GM19324 (cell line): ENCODE data around the gene RFX5.
"Not testable (repeated sequence)": the region's sequence is repeated elsewhere in the genome, so short reads cannot be mapped to it uniquely, and the experiment has no call there.

Experiments
- ATAC-seq: cut with Tn5 transposase; IDR thresholded peaks from one replicate; pipeline ENCODE4 v1.9.1; 2021; ENCODE audit warnings: mild to moderate bottlenecking, moderate library complexity; ENCODE audit not compliant: unreplicated experiment, low FRiP score

Gene RFX5

DNA sequence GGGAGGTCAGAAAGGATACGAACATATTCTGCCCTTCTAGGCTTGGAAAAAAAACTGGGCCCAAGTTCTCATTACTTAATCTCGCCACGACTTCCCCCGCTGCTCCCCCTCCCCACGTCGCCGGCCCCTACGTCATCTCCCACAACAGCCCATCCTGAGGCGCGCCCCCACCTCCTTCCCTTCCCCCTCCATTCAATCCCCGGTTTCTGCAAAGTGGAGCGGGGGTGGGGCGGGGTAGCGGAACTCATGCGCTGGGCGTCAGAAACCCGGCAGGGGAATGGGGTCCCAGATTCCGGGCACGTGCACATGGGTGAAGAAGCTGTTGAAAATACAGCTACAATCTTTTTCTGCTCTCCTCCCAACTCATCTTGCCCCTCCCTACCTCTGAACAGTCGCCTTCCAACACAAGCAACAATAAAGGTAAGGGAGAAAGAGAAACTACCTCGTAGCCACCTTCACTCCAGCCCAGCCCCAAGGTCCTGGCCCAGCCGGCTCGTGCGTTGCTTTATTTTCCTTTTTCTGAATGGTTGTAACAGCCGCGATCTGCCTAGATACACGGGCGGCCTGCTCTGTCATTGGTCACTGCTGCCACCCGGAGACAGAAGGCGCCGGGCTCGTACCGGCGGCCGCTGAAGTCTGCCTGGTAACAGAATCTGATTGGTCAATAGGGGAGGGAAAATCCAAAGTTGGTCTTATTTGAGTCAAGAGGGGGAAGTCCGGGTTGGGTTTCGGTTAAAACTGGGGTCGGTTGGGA lies at the start of gene RFX5:
TSS of gene RFX5 (minus strand) at position 484 of the 754 bp plus-strand sequence. CDS start 932 bp downstream, outside the sequence.
- peak; percentile 97 for ATAC-seq

DNA sequence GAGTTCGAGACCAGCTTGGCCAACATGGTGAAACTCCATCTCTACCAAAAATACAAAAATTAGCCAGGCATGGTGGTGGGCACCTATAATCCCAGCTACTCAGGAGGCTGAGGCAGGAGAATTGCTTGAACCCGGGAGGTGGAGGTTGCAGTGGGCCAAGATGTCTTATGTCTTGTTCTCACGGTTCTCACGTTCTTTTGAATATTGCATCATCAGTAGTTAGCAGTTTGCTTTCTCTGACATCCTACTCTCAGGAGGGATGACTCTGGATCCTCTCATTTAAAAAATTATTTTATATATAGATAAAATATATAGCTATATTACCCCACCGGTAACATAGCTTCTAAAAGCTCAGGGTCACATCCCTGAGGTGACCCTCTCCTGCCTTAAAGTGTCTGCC lies 49.2 kb upstream of the RFX5 start:
- ATAC-seq, result not testable (repeated sequence)

DNA sequence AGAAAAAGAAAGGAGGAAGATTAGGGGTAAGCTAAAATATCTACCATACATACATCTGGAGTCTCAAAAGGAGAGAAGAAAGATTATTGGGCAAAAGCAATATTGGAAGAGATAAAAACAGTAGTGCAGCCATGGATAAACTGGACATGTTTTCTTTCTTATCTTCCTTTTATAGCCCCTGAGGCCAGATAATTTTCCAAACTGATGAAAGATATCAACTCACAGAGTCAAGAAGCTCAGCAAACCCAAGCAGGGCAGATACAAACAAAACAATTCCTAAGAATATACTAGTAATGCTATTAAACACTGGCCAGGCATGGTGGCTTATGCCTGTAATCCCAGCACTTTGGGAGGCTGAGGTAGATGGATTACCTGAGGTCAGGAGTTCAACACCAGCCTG lies 46.5 kb upstream of the RFX5 start:
- no peak for ATAC-seq

DNA sequence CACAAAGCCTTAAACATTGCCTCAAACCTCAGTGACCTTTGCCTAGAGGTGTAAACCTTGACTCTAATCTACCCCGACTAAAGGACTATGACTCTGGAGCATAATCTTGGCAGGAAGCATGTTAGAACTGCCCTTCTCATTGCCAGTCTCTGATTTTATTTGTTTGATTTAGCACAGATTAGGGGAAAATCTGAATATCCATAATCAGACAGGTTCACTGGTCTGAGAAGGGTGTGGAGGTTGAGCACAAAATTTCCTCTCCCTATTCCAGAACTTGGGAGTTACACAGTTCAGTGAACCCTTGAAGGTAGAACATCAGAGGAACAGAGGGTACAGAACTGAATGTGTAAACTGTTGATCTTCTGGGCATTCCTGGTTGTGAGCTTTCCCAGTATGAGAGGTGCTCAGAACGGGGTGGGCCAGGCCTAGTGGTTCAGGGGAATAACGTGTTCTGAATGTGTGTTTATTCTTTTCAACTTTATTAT lies 44.1 kb upstream of the RFX5 start:
- ATAC-seq, result no peak

DNA sequence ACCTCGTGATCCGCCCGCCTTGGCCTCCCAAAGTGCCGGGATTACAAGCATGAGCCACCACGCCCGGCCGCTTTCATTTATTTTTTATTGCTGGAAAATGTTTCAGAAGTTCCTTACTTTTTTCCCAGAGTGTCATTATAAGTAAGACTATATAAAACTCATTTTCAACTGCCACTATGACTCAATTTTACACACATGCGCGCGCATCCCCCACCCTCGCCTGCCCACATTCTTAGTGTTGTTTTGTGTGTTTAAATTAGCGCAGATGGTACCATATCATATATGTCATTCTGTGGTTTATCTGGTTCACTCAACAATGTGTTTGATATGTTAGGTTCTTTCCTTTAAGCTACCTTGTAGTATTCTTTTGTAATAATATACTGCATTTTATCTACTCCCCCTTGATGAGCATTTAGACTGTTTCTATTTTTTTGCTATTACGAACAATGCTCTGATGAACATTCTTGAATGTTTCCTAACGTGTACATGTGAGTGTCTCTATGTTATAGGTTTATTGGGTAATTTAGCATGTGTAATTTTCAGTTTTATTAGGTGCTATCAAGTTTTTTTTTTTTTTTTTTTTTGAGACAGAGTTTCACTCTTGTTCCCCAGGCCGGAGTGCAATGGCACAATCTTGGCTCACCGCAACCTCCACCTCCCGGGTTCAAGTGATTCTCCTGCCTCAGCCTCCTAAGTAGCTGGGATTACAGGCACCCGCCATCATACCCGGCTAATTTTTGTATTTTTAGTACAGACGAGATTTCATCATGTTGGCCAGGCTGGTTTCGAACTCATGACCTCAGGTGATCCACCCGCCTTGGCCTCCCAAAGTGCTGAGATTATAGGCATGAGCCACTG lies 43.4 kb upstream of the RFX5 start:
- not testable (repeated sequence) for ATAC-seq

DNA sequence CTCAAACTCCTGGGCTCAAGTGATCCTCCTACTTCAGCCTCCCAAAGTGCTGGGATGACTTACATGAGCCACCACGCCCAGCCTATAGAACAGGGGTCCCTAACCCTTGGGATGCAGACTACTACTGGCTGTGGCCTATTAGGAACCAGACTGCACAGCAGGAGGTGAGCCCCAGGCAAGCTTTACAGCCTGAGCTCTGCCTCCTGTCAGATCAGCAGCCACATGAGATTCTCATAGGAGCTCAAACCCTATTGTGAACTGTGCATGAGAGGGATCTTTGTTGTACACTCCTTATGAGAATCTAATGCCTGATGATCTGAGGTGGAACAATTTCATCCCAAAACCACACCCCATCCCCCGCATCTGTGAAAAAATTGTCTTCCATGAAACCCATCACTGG lies 39.0 kb upstream of the RFX5 start:
- ATAC-seq, result no peak

DNA sequence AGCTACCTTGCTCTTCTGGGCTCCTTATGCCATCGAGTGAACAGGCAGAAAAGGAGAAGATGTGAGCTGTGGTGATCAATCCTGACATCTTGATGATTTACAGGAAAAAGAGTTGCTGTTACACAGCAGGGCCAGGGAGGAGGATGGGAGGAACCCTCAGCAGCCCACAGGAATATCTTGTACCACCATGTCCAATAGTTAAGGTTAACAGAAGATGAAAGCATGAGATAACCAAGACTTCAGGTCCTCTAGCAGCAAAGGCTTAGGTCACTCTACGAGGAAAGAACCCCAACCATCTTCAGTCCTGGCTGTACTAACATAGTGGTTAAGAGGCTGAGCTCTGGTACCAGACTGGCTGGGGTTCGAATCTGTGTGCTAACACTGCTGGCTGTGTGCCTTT lies 37.5 kb upstream of the RFX5 start:
- ATAC-seq, result no peak

DNA sequence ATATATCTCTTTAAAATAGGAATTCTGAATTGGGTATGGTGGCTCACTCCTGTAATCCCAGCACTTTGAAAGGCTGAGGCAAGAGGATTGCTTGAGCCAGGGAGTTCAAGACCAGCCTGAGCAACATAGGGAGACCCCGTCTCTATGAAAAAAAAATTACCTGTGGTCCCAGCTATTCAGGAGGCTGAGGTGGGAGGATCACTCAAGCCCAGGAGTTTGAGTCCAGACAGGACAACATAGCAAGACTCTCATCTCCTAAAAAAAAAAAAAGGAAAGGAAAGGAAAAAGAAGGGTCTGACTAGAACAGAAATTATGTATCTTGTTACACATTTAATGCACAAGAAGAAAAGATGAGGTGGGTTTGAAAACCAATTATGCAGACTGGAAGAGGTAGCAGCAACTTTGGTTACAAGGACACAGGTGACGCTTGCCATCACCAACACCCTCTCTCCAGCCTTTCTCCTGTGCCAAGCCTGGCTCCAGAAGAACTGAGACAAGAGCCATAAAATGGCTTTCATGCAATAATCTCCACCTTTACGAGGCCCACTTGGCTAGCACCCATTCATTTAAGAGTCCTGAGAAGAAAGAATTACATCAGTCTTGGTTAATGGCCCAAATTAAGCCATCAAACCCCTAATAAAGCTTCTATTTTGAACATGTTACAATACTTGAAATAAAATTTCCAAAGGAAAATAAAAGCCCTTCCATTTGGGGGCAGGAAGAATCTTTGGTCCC lies 30.3 kb upstream of the RFX5 start:
- ATAC-seq, result no peak

DNA sequence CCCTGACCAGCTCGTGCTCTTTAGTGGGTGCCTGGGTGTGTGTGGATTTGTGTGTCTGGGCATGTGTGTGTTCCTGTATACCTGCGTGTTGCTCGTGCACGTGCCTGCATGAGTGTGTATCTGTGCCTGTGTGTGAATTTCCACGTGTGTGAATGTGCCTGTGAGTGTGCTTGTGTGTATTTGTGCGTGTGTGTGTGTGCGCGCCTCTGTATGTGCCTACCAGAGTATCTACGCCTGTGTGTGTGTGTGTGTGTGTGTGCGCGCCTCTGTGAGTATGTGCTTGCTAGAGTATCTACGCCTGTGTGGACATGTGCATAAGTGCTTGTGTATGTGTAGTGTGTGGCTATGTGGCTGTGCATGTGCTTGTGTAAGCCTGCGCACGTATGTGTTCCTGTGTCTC lies 26.1 kb upstream of the RFX5 start:
- ATAC-seq, result no peak

DNA sequence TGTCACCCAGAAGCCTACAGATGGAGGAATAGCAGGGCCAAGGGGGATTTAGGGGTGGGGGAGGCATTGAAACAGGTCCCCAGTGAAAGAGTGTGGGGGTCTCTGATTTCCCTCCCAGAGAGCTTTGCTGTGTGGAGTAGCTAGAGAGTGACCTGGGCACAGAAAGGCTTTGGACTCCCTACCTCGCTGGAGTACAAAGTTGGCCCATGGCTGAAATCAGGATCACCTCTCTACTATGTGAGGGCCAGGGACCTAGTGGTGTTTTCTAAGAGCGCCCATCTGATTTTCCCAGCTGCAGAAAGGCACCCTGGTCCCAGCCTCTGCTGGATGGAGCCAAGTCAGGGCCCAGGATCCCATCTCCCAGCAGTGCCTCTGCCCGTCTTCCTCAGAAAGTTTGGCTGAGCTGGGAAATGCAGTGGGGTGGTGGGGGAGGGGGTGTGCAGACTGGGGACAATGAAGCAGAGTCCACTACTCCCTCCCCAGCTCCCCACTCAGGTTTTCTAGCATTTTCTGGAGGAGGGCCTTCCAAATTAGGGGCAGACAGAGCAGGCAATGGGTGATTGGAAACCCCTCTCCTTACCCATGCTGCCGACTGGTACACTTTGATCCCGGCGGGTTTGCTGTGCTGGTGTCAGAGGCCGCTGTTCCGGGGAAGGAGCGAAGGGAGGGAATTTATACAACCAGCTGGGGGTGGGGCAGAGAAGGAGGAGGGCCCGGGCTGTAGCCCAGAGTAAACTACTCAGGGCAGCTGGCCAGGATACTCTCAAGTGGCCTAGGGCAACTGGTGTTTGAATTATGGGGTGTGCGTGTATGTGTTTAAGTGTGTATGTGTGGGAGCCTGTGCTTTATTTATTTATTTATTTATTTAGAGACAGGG lies 25.2 kb upstream of the RFX5 start, which contains the start of gene SELENBP1:
TSS of gene SELENBP1 (minus strand) at position 648 of the 877 bp plus-strand sequence. CDS start at position 584, 64 bp downstream.
- no peak for ATAC-seq

DNA sequence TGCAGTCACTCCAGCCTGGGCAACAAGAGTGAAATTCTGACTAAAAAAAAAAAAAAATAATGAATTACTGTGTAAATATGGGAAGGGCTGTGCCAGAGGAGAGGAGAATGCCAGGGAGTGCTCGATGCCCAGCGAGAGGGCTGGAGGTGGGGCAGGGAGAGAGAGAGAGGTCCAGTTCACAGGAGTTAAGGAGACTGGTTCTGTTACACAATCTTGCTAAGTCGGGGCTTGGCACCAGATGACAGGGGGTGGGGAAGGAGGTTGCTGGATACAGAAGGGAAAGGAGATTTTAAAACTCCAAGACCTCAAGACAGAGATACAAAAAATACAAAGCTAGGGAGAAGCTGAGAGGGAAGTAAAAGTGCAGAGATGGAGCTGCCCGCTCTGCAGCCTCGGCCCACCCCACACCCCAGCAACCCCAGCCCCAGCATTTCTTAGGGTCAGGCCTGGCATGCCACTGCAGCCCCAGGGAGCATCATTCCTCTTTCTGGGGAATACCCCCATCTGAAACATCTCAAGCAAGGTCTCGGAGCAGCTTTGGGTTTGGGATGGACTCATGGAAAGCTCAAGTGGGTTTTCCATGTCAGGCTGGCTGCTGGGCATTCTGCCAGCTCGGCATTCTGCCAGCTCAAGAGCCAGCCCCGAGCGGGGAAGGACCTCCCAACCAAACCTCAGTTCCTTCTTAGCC lies 24.5 kb upstream of the RFX5 start:
- no peak for ATAC-seq

DNA sequence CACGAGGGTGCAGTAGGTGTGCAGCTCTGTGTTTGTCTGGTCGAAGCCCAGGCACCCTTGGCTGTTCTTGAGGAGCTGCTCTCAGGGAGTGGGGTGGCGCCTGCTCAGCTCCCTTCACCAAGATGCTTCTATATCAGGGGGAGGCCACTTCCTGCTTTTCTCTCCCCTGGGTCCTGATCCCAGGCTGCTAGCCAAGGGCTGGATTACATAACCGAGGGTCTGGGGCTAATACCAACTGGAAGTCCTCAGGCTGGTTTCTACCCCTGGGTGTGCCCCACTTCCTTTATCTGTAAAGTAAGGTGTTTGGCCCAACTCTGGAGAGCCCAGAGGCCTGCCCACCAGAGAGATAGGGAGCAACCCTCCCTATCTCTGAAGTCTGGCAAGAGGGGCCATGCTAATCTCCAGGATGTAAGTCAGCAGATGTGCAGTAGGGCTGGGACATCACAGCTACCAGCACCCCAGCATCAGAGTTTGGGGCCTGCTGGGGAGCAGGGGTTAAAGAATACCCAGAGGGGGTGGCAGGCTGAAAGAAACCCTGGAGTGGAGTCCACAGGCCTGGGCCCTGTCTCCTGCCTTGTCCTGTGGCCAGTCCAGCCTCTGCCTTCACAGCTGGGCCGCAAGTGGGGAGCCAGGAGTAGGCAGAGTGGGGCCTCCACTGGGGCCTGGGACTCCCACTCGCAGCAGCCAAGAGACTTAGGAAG lies 23.3 kb upstream of the RFX5 start:
- no peak for ATAC-seq

DNA sequence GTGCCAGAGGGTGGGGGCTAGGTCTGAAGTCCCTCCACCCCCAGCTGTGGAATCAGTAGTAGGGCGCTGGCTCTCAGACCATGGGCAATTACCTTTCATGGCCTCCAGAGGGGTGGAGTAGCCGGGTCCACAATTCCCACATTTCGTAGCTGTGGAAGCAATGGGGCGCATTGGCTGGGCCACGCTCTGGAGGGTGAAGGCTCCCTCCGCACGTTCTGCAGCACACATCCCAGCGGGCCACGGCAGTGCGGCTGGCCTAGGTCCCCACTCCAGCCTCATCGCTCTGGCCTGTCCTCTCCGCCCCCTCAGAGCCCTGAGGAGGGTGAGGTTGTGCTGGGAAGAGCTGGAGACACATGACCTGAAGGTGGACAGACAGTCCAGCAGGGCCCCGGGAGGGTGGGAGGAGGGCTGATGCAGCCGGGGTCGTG lies 22.6 kb upstream of the RFX5 start:
- ATAC-seq, result no peak

DNA sequence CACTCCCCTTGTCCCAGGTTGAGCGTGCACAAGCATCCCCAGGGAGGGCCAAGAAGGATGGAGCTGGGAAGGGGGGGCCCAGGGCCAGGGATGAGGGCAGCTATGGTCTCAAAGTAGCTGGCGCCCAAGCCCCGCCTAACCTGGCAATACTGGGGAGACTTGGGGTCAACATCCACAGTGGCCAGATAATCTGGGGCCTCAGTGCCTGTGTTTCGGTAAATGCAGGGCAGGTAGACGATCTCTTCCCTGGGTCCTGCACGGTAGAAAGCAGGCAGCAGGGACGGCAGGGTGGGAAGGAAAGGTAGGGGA lies 22.2 kb upstream of the RFX5 start:
- ATAC-seq, result no peak

DNA sequence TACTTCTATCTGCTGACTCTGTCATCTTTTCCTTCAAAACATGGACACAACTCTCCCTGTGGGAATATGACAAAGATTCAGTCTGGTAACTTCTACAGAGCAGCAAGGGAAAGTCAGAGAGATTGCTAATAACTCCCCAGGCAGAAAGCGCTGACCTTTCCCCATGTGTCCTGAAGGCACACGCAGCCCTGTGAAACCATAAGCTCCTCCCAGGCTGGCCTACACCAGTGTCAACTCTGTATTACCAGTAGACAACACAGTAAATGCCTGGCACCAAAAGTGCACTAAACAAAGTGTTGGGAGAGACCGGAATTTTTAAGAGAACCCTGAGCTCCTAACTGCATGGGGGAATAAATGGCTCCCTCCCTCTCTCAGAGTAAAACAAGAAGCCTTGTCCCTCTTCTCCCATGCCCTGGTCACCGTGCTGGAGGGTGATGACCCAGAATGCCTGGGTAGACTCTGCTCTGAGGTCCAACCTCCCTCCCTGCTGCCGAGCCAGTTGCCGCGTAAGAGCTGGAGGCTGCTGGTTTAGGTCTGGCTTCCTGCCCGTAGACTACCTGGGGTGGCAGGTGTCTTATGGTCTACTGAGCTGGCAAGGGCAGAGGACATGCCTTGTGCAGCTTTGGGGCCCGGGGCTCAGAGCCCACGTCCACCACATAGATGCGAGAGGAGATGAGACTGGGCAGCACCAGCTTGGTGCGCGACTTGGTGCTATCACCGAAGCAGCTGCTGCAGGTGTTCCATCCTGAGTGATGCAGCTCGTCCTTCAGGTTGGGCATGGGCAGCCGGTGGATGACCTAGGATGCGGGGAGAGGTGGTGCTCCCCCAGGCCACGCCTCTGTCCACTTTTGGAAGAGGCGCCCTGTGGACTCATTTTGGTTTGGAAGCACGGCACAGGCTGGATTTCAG lies 21.6 kb upstream of the RFX5 start:
- ATAC-seq, result no peak

DNA sequence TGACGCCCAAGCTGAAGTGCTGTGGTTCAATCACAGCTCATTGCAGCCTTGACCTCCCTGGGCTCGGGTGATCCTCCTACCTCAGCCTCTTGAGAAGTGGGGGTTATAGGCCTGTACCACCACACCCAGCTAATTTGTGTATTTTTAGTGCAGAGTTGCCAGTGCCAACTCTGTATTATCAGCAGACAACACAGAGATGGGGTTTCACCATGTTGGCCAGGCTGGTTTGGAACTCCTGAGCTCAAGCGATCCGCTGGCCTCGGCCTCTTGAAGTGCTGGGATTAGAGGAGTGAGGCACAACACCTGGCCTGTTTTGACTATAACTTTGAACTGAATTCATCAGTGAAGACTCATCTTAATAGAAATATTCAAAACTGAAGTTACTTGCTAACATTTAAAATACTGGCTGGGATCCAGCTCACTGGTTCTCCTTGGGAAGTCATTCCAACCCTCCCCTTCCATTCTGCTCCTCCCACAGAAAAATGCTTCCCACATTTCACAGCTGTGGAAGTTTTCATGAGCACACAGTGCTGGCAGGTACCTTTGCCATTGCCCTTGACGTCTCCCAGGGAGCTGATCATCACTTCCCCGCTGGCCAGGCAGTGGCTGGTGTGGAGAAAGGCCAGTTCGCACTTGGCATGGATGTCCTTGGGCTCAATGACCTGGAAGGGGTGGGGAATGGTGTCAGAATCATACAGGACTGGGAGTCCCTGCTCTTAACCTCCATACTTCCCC lies 20.8 kb upstream of the RFX5 start:
- ATAC-seq, result no peak

DNA sequence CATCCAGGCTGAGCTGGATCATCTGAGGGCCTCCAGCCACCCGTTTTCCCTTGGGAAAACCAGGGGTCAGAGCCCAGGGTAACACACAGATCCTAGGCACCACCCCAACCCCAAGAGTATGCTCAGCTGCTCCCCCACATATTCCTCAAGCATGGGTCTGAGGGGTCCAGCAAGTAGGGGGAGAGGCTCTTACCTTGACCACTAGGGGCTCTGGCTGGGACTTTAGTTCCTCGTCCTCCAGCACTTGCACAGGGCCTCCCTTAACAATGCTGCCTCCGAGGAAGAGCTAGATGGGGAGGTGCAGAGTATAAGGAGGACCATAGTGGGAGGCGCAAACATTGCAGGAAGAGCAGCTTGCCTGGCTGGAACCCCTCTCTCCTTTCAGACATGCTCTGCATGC lies 17.9 kb upstream of the RFX5 start:
- ATAC-seq, result no peak
